Renal pelvis (tissue), 4 donors: Measurements from ENCODE around the gene TRAF5. TPM values are rescaled to one million over a fixed set of nuclear protein-coding genes. Genes with fewer than 3 reads are reported as not detected.

Experiments used
- DNase-seq: peaks from one replicate; pipeline ENCODE4 v3.0.0-alpha.2; 2013
- polyA plus RNA-seq, 3 donors: library from polyadenylated mRNA; unstranded; fragments of 120-200 nt; gene quantifications; one replicate each; pipeline ENCODE4 v1.2.1, GENCODE V29; 2013; ENCODE audit not compliant: insufficient read length in 3 of 3

TRAF5 gene
- polyA plus RNA-seq, 3 donors: 10.9 to 24.1 (median 22.5) TPM

DNA sequence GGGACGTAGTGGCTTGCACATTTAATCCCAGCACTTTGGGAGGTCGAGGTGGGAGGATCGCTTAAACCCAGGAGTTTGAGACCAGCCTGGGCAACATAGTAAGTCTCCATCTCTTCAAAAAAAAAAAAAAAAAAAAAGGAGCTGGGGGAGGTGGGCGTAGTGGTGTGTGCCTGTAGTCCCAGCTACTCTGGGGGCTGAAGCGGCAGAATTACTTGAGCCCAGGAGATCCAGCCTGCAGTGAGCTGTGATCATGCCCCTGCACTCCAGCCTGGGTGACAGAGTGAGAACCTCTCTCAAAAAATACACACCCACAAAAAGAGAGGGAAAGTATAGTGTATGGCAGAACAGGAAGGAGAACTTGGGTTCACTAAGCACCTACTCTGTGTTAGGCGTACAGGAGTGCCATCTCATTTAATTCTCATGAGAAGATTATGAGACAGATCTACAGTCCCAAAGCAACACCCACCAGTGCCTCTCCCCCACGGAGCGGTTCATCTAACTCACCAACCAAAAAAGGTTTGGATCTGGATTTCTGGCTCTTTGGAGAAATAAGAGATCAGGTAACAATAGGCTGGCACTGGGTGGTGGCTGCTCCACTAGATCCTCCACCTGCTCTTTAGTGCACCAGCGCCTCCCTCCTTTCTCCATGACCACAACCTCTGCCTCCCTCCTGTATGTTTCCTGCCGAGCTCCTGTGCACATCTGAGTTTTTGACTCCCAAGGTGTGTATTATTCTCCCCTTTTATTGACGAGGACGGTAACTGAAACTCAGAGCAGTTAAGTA, 1.4 kb upstream of the TRAF5 start:
- DNase-seq: no peak

DNA sequence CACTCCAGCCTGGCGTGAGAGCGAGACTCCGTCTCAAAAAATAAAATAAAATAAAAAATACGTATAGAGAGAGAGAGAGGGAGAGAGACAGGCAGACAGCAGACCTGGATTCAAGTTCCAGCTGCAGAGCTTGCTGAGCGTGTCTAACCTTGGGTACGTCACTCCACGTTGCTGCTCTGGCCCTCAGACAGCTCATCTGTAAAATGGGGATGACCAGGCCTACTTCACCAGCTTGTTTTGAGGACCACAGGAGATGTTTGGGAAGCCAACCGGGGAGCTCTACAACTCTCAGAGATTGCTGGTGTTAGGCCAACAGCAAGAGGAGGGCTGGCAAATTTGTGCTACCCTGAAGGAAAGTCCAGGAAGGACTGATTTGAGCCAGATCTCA, 499 bp upstream of the TRAF5 start:
- no peak for DNase-seq

DNA sequence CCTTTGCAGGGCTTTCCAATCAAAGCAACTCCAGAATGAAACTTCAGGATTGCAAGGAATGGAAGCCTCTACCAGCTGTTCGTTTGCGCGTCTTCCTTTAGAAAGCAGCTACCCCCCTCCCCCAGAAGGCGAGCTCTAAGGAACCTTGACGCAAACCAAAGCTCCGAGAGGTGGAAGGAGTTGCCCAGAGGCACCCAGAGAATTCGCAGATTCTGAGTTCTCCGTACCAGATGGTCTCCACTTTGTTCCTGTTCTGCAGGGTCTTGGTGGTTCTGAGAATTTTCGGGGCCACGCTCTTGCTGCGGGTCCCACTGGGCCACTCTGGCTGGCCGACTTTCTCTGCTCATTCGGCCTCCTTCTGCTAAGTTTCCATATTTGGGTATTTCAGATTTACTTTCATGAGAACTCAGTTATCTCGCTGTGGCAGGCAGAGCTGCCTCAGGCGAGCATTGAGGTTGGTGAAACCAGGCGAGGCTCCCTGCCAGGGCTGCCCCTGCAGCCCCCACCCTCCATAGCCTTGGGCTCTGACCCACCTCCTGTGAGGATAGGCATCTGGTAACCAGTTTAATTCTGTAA, 801 bp downstream of the TRAF5 start:
- DNase-seq: peak; percentile 53

DNA sequence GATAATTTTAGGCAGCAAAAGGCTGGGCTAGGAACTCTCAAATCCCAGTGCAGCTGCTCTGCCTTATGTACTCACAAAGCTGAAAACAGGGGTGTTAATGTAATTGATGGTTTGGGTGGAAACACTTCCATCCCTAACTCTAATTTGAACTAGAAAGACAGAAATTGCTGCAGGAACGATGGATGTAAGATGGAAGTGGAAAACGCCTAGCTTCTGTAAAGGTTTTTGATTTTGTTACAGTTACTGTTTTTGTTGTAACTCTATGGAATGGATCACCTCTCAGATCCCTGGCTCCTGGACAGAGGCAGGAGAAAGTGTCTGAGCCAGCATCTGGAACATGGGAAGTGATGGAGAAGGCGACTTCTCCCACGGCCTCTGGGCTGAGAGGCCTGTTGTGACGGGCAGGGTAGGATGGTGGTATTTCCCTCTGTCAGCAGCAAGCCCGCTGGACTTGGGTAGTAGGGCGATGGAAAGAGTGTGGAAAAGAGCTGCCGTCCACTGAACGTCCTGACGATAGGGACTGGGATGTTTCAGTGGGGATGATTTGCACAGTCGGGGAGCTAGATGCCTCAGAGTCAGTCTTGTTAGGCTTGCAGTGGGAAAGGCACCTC, 1.6 kb downstream of the TRAF5 start:
- DNase-seq: no peak

DNA sequence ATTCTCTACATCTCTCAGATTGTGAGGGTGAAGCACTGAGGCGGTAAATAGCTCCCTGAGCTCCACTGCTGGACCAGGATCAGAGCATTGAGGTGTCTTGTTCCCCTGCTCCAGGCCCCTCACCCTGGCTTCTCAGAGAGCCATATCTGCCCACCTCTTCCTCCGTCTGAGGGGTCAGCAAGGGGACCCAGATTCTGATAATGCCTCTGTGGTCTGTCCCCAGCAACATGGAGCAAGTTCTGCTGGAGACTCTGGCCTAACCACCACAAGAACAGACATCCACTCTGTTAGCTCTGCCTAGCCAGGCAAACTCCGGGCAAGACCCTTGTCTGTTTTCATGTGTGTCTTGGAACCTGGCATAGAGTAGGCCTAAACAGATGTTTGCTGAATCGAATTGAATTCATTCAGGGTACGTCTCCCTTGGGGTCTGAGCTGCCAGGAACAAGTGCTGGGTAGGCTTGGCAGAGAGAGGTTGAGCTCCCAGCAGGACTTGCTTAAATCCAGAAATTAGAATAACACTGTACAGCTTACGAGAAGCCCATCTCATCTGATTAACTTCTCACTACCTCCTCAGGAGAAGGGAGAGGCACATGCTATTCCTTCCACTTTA, 2.3 kb downstream of the TRAF5 start:
- DNase-seq: no peak

DNA sequence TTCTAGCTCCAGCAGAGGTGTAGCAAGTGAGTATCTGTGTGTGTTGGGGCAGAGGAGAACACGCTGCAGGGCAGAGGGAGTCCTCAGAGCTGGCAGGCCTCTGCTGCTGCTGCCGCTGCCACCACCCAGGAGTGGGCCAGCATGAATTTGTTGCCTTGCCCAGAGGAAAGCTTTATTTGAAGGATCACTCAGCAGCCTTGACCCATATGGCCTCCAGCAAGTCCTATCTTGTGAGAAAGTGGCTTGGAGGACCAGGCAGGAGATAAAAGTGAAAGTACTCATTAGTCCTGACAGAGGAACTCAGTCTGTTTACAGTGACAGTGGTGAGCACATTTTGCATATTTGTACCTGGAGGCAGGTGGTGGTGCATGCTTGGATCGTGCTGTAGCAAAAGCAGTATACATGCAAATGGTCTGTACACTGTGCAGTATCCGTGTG, 3.1 kb downstream of the TRAF5 start:
- DNase-seq: no peak

DNA sequence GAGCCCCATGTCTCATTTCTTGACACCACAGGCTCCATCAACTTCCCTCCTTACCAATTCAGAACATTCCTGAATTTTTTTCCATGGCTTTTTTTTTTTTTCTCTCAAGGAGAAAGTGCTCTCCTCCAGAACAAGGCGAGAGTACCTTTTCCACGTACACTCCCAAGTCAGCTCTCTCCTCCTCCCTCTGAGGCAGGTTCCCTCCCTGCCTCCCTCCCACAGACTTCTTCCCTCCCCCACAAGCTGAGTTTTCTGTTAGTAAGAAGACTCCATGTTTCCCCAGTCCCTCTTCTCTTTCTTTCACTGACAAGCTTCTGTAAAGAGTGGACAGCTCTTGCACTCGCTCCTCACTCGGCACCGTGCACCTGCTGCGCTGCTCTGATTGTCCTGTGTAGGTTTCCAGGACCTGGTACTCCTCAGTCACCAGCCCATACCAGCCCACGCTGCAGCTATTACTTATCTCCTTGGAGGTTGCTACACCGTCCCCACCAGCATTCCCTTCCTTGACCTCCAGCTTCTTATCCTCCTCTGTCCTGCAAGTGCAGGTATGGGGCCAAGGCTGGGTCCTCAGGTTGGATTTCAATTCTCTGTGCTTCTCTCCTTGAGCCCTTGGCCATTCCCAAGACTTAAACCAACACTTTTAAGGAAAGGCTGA, 3.8 kb downstream of the TRAF5 start:
- no peak for DNase-seq

DNA sequence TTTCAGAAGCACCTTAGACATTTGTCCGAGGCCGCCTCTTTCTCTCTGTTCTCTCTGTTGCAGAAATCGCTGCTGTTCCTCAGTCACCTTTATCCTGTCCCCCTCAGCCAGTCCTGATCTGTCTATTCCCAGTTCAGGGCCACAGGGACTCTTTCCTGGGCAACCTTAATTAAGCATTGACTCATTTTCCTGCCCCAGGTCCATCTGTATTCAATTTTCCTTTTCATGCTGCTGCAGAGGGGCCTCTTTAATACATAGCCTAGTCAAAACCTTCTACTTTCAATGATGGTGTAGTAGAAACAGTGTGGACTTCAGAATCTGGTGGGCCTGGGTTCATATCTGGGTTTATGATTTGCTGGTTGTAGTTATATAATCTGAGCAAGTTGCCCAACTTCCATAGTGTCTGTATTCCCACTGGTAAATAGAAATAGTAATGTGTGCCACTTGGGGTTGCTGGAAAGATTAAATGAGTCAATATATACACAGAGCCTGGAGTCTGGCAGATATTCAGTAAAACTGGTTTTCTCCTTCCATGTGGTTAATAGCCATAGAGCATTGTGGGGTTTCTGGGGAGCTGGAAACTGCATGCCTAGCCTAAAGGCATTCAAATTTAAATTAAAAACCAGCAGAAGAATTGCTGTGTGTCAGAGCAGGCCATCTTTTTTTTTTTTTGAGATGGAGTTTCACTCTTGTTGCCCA, 4.5 kb downstream of the TRAF5 start:
- no peak for DNase-seq

DNA sequence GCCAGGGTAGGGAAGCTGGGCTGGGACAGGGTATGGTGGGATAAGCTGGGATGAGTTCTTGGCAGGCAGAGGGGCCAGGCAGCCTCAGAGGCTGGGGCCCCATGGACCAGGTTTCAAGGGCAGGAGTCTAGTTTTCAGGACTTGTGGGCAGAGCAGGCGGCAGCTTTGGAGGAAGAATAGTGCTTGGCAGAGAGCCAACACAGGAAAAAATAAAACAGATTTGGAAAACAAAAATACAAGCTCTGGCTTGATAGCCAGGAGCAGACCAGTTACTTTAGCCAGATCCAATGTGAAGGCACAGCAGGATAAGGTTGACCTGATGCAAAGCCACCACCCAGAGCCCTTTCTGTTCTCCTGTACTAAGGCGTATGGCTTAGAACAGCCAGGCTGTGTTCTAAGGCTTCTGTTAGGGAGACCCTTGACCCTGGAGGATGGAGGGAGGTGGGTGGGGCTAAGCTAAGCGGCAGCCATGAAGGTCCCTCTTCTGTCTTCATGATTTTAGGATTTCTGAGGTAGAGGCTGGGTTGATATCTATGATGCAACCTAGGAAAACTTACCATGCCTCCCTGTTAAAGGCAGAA, 5.5 kb downstream of the TRAF5 start:
- DNase-seq: no peak

DNA sequence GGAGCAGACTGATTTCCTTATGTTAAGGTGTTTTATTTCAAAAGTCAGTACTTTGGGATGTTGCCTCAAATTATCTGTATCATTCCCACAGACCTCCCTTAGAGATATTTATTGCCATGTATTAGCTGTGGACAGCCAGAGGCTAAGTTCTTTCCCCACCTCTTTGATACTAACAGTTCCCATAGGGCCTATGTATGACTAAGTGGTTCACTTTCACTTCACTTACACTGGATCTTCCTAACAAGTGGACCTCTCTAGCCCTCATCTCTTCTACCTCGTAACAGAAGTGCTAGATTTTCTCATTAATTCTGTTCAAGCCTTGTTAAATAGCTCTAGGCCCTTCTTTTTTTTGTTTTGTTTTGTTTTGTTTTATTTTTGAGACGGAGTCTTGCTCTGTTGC, 6.2 kb downstream of the TRAF5 start:
- DNase-seq: no peak

DNA sequence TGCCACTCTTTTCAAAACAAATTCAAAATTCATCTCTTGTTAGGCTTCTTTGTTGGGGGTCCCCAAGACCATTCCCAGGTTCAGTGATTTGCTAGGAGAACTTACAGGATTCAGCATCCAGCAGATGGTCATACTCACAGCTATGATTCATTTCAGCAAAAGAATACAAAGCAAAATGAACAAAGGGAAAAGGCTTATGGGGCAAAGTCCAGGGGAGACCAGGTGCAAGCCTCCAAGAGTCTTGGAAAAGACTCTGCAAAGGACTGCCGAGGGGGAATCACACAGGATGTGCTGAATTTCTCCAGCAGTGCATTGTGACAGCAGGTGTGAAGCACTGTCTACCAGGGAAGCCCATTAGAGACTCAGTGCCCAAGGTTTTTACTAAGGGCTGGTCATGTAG, 7.3 kb downstream of the TRAF5 start:
- DNase-seq: no peak

DNA sequence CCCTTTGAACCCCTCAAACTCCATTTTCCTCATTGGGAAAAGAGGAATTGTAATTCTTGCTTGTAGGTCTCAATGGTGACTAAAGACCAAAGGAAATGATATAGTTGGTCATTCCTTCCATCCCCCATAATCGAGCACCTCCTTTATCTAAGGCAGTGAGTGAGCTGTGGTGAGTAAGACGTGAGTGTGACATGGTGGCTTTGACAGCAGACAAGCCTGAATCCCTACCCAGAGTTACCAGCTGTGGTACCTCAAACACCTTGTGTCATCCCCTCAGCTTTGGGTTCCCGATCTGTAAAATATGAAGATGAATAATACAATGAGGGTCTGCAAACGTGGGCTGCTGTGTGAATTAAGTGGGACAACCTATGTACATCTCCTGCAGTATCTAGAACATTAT, 8.4 kb downstream of the TRAF5 start:
- DNase-seq: no peak

DNA sequence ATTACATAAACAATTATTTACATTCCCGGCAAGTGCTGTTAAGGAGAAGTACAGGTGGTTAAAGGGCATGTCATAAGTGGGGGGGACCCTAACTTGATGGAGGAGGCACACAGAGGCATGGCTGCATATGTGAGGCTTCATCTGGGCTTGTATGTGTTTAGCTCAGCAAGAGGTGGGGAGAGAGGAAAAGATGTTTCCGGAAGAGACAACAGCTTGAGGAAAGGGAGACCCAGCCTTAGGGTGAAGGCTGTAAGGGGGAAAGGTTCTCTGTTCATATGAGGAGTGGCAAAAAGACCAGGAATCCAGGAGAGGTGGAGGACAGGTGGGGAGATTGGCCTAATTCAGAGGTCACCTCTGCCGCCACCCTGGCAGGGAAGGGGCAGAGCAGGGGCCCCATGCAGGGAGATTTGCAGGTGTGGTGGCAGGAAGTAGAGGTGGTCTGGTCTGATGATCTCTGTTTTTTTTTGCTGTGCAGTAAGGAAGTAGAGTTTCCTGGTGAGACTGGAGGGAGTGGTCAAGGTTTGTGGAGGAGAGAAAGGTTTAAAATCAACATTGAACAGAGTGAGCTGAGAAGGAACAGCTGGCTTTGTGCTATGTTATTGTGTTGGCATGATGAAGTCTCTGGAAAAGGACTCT, 9.0 kb downstream of the TRAF5 start:
- DNase-seq: no peak

DNA sequence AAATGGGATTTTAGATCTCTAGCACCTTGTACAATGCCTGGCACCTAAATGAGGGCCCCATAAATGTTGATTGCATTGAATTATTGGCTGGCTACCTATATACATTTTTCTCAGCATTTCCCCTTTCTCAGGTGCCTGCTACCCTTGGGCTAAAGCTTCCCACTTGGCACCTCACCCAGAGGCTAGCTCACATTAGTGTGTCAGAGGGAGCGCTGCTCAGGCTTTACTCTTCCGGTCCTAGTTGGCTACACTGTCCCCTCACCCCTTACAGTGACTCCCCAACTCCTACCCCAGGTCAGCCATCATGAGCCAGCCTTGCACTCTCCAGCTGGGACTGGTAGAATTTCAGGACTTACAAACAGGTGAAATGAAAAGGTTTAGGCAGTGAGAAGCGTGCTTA, 9.5 kb downstream of the TRAF5 start:
- DNase-seq: no peak

DNA sequence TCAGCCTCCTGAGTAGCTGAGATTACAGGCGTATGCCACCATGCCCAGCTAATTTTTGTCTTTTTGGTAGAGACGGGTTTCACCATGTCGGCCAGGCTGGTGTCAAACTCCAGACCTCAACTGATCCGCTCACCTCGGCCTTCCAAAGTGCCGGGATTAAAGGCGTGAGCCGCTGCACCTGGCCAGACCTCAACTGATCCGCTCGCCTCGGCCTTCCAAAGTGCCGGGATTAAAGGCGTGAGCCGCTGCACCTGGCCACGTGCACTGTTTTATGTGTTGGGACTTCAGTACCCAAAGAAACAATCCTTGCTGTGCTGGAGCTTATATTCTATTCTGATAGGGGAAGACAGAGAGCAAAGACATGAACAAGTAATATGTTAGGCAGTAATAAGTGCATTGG, 10.1 kb downstream of the TRAF5 start:
- no peak for DNase-seq

DNA sequence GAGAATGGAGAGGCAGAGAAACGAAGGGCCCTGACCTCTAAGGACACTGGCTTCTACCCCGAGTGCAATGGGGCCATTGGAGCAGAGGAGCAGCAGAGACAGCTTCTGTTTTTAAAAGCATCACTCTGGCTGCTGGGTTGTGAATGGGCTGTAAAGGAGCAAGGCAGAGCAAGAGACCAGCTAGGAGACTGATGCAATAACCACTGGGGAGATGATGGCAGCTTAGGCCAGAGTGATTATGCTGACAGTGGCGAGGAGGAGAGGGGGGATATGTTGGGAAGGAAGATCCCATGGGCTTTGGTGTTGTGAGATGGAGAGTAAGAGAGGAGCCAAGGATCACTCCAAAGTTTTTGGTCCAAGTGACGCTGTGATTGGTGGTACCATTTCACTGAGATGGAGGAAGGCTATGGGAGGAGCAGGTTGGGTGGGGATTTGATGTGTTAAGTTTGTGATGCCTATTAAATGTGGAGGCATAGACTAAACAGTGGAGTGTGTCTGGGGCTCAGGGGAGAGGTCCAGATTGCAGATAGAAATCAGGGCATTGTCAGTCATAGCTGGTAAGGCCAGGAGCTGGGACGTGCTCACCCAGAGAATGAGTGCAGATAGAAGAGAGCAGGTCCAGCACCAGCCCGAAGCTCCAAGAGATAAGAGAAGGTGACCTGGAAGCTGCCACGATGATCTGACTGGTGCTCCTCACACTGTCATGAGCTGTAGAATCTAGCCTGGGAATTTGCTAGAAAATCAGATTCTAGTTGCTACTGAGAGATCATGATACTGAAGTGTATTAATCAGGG, 11.0 kb downstream of the TRAF5 start:
- no peak for DNase-seq

DNA sequence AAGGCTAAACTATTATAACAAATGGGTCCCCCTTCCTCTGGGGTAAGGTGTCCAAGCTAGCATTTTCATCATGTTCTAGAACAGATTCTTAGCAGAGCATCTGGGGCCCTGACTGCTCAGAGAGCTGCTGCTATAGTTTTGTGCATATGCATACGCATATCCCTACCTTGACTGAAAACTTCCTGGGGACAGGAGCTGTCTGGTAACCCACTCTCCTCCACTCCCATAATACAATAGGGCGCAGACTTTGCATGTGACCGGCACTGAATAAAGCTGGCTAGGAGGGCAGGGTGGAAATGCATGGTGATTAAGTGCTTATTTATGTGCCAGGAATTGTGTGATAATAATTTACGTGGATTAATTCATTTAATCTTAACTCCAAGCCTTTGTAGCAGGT, 11.6 kb downstream of the TRAF5 start:
- DNase-seq: no peak

DNA sequence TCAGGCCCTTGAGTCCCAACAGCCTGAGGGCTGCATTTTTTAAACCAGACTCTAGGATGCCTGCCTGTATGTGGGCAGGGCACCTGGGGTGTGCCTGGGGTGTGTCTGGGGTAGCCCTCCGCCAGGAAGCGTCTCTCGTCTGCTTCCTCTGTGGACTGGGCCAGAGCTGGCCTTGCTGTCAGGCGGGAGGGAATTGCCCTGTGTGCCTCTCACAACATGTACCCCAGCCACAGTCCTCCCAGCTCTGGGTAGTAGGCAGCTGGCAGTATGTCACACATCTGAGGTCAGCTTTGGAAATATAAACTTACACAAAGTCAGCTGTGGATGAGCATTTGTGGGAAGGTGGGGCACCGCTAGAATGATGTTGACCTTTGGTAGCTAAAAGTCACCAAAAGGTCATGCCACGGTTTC, 13.0 kb downstream of the TRAF5 start:
- no peak for DNase-seq

DNA sequence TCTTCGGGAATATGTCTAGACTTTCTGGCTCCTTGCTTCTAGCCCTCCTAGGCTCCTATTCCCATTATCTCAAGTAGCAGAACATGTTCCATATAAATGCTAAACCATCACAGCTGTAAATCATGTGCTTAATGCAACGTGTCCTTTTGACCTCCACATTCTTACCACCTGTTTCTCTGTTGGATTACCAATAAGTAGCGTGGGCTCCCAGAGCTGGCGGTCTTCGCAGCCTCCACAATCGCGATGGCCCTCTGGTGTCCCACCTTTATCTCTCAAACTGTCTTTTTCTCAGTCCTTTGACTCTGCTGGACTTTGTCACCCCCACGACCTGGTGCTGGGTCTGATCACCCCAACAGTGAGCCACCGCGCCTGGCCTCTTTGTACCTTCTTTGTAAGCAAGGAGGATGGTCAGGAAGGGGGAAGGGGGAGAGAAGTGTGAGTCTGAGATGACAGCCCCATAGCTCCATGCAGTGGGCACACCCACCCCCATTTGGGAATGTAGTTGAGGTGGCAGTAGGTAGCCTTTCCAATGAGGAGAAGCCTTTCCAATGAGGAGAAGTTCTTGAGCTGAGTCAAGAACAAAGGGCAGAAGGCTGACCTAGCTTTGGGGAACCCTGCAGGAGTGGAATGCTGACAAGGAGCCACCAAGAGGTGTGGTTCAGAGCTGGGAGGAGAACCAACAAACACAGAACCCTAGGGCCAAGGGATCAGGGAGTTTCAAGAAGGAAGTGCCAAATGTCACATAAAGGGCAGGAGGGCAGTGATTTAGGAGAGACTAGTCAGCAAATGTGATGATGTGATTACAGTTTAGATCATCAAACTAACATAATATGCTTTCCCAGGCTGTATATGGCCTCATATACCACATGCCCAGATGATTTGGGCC, 14.2 kb downstream of the TRAF5 start:
- no peak for DNase-seq
